Kidney (tissue), 14 donors: ENCODE results near the gene PHLDB2. TPM values are rescaled to one million over a fixed set of nuclear protein-coding genes. Genes with fewer than 3 reads are reported as not detected.

Source experiments
- DNase-seq, 5 donors: peaks; one replicate each; pipeline ENCODE4 v3.0.0-alpha.2; 2013 to 2020
- FAIRE-seq: peaks from 2 replicates; lab custom pipeline; 2012; peaks lifted over from hg19 to GRCh38; lab: Jason Lieb, UNC
- H3K27ac ChIP-seq, 2 donors: one replicate each; pipeline ENCODE4 v1.7.0; 2013; ENCODE audit warnings: low read depth in 2 of 2, low read length in 2 of 2, inconsistent platforms in 1 of 2
- H3K27me3 ChIP-seq: one replicate; pipeline ENCODE4 v1.7.1; 2013; ENCODE audit warnings: low read length, inconsistent platforms; ENCODE audit not compliant: control insufficient read depth, insufficient read depth
- H3K36me3 ChIP-seq, 3 donors: one replicate each; pipeline versions ENCODE4 v1.7.0 to v1.7.1; 2013; ENCODE audit warnings: low read length in 3 of 3, control low read depth in 1 of 3, inconsistent platforms in 1 of 3; ENCODE audit not compliant: insufficient read depth in 3 of 3, control insufficient read depth in 2 of 3
- H3K4me1 ChIP-seq, 3 donors: one replicate each; pipeline versions ENCODE4 v1.7.0 to v1.7.1; 2013; ENCODE audit warnings: low read length in 3 of 3, inconsistent platforms in 1 of 3, low read depth in 1 of 3; ENCODE audit not compliant: control insufficient read depth in 2 of 3, insufficient read depth in 2 of 3
- H3K4me3 ChIP-seq, 3 donors: one replicate each; pipeline versions ENCODE4 v1.7.0 to v1.8.1; 2013; ENCODE audit warnings: low read length in 3 of 3, control low read depth in 1 of 3, inconsistent platforms in 1 of 3
- H3K9ac ChIP-seq, 3 donors: one replicate each; pipeline versions ENCODE4 v1.7.0 to v1.7.1; 2013; ENCODE audit warnings: low read length in 3 of 3, control low read depth in 1 of 3, inconsistent platforms in 1 of 3
- H3K9me3 ChIP-seq, 3 donors: one replicate each; pipeline versions ENCODE4 v1.7.0 to v1.7.1; 2013; ENCODE audit warnings: low read length in 3 of 3, control low read depth in 1 of 3, inconsistent platforms in 1 of 3; ENCODE audit not compliant: control insufficient read depth in 2 of 3, insufficient read depth in 1 of 3
- CTCF ChIP-seq: IDR thresholded peaks from 3 replicates; pipeline ENCODE4 v1.5.1; 2012; ENCODE audit warnings: mild to moderate bottlenecking, moderate library complexity, borderline replicate concordance; ENCODE audit not compliant: insufficient read depth; ENCODE audit errors: extremely low read depth
- intact Hi-C: fragments of 100-400 bp; cut with DNase I; formaldehyde crosslinking; loops from one replicate; pipeline ENCODE4 v1.11.1; 2022
- polyA plus RNA-seq: library from polyadenylated mRNA; stranded (reverse); fragments of 350-450 nt; fragmentation: Illumina TruSeq; extraction: RNeasy Lipid Tissue Mini Kit (QIAGEN cat#74804); gene quantifications from one replicate; pipeline ENCODE4 v1.2.3, GENCODE V29; 2014; ENCODE audit warnings: low read depth, low replicate concordance; ENCODE audit not compliant: insufficient read depth
- total RNA-seq: library from RNA; stranded (reverse); fragmentation: NEBNext Ultra II Directional; extraction: Animal tissue kit (Norgen Biotek cat#: 25700); gene quantifications from one replicate; pipeline ENCODE4 v1.2.1, GENCODE V29; 2021
- donor health status: control.
- donor health status: control.
- donor health status: control.
- donor health status: control.
- donor health status: control.
- donor health status: DM: yes; HTN: yes; CAD: no.
- donor health status: Normal renal cell carcinoma (clear cell type).

The PHLDB2 gene
- total and polyA plus RNA-seq, 2 donors from 2014 or later, result 28.0 to 85.6 TPM

GRCh38 chr3:111846039-111846438 lies 13.0 kb upstream of the PHLDB2 start:
- Histone ChIP-seq H3K4me3 (no peak overlapping the region), H3K9ac (no peak overlapping the region), H3K4me1 (peaks cover 0 to 6% (median 0%) of the 10 kb centered on the region in 3 donors), H3K36me3 (peaks cover 0 to 12% (median 0%) of the 10 kb centered on the region in 3 donors), H3K27me3 (no peaks in the 10 kb centered on the region), H3K27ac (no peak overlapping the region), H3K9me3 (no peaks in the 10 kb centered on the region)
- intact Hi-C loops, result no loop called here
- FAIRE-seq, result no peak
- no peak for TF ChIP-seq CTCF
- no peak for DNase-seq

GRCh38 chr3:111846717-111847116 lies 12.3 kb upstream of the PHLDB2 start:
- Histone ChIP-seq H3K4me1 (peaks cover 0 to 10% (median 2%) of the 10 kb centered on the region in 3 donors), H3K4me3 (no peak overlapping the region), H3K9ac (no peak overlapping the region), H3K9me3 (no peaks in the 10 kb centered on the region), H3K27me3 (no peaks in the 10 kb centered on the region), H3K36me3 (peaks cover 0 to 12% (median 0%) of the 10 kb centered on the region in 3 donors), H3K27ac (no peak overlapping the region)
- FAIRE-seq (no peak), DNase-seq (no peak)
- intact Hi-C loops, result no loop called here
- no peak for TF ChIP-seq CTCF

- Histone ChIP-seq H3K4me1 (peaks cover 0 to 15% (median 4%) of the 10 kb centered on the region in 3 donors), H3K27ac (no peak overlapping the region), H3K27me3 (no peaks in the 10 kb centered on the region), H3K9me3 (no peaks in the 10 kb centered on the region), H3K4me3 (no peak overlapping the region), H3K36me3 (peaks cover 0 to 12% (median 0%) of the 10 kb centered on the region in 3 donors), H3K9ac (no peak overlapping the region)
- DNase-seq (peak in 1 of 5 donors; percentile 57), FAIRE-seq (no peak)
- TF ChIP-seq CTCF, result no peak
- intact Hi-C loops, result no loop called here
Measured at GRCh38 chr3:111848283-111848682, 10.8 kb upstream of the PHLDB2 start.

- intact Hi-C loops, result no loop called here
- DNase-seq (no peak), FAIRE-seq (no peak)
- H3K27me3 ChIP-seq, result no peaks in the 10 kb centered on the region
- H3K9me3 ChIP-seq, result no peaks in the 10 kb centered on the region
- peaks cover 0 to 15% (median 4%) of the 10 kb centered on the region in 3 donors for H3K4me1 ChIP-seq
- H3K4me3 ChIP-seq, result no peak overlapping the region
- H3K27ac ChIP-seq, result no peak overlapping the region
- H3K36me3 ChIP-seq, result peaks cover 0 to 12% (median 0%) of the 10 kb centered on the region in 3 donors
- H3K9ac ChIP-seq, result no peak overlapping the region
- no peak for TF ChIP-seq CTCF
Measured at GRCh38 chr3:111848778-111849177, 10.3 kb upstream of the PHLDB2 start.
